ENCODE data around the gene RHBDL1.

Gene RHBDL1

DNA sequence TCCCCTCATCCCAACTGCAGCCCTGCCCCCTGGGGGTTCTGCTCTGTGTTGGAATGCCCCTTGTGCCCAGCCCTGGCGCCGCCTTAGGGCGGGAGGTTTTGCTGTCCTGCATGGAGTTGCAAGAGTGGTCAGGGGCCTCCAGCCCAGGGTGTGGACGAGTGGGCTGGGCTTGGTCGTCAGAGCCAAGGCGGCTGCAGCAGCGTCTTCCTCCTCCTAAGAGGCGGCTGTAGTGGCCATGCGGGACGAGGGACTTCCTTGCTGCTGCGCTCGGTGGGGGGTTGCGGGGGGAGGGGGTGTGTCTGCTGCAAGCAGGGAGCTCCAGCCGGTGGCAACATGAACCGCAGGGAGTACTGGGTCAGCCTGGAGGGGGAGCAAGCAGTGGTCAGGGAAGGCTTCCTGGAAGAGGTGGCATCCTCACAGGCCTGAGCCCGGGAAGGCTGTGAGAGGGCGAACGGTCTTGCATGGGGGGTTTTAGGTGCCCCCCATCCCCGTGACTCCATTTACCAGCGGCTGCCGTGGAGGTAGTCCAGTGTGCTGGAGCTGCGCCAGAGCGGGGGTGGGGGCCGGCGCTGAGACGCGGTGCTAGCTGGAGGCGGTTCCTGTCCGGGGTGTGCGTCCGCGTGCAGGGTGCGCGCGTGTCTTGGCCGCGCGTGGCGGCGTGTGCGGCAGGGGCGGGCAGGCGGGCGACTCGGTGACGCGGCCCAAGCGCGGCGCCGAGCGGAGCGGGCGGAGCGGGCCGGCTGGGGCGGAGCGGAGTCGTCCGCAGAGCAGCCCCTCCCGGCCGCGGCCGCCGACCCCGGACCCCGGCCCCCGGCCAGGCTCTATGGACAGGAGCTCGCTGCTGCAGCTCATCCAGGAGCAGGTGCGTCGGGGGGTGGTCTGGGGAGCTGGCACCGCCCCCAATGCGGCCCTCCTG lies at the start of gene RHBDL1:
Gene RHBDL1 (plus strand): TSS at position 704 of the 916 bp plus-strand sequence. CDS start 120 bp downstream, at position 824.
- DNase-seq, result no peak

- no peak for DNase-seq
These were observed 49.3 kb upstream of the RHBDL1 start for GRCh38 chr16:625977-626765.

GRCh38 chr16:626787-627453 lies 48.6 kb upstream of the RHBDL1 start:
- DNase-seq, result no peak

DNA sequence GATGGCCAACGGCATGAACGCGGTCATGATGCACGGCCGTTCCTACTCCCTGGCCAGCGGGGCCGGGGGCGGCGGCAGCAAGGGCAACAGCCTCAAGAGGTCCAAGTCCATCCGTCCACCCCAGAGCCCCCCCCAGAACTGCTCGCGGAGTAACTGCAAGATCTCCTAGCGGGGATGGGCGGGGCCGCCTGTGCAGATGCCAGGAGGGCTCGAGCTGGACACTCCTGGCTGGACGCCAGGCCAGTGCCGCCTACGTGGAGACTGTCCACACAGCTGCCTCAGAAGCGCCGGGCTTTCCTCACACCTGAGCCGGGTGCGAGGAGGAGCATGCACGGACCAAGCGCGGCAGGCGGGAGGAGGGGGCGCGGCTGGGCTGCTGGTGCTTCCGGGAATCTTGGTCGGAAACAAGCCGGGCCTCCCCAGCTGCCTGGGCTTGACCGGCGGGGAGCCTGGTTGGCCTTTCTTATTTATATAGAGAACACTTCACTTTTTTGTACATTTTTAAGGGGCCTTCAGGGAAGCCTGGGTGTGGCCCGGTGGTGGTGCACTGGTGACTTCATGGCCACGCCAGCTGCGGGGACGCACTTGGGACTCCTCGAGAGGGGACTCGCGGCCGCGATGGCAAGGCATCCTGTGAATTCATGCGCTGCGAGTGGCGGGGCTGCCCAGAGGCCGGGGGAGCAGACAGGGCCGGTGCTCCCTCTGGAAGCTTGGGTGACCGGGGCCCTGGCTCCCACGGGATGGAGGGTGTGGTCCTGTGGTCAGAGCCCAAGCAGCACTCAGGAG lies 47.8 kb upstream of the RHBDL1 start:
- DNase-seq, result no peak

GRCh38 chr16:628321-629061 lies 47.0 kb upstream of the RHBDL1 start:
- no peak for DNase-seq

DNA sequence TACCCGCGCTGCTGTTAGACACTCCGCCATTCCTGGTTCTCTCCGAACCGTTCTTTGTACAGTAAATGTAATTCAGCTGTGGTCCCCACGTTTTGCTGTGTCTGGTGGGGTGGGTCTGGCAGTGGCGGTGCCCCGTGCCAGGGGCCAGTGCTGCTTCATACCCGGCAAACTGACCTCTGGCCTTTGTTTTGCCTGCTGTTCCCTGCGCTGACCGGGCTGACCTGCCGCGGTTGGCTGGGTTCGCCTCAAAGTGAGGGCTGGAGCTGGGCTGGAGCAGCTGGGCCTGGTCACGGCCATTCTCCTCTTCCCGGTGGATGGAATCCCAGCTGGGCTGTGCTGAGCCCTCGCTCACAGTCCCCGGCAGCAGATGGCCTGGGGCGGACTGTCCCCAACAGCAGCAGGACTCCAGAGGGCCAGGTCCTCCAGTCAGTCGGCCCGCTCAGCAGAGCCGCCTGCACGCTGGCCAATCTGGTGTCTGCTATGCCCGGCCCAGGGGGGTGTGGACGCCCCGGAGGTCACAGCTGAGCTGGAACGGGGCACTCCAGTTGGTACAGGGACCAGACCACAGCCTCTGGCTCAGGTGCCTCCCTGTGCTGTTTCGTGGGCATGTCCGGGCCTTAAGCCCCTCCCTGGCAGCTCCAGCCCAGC lies 46.2 kb upstream of the RHBDL1 start:
- no peak for DNase-seq

GRCh38 chr16:629833-630248 lies 45.6 kb upstream of the RHBDL1 start:
- no peak for DNase-seq

DNA sequence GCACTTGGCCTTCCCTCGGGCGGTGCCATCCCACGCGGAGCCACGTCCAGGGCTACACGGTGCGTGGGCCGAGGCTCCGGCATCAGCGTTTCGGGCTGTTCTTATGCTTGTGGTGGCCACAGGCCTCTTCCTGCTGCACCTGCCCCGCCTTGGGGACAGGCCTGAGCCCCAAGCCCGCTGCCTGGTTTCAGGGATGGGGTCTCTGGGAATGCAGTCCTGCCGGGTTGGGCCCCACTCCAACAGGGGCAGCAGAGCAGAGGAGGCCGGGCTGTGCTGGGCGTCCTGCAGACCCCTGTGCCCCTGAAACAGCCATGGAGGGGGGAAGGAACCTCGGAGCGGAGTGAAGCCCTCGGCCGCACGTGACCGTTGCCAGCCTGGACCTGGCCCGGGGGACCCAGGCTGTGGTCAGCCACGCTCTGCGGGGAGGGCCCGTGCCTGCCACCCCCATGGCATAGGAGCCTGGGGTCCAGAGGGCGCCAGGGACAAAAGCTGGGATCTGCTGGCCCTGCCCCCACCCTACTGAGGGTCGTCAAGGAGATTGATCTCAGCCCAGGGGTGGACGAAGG lies 45.1 kb upstream of the RHBDL1 start:
- DNase-seq, result no peak

DNA sequence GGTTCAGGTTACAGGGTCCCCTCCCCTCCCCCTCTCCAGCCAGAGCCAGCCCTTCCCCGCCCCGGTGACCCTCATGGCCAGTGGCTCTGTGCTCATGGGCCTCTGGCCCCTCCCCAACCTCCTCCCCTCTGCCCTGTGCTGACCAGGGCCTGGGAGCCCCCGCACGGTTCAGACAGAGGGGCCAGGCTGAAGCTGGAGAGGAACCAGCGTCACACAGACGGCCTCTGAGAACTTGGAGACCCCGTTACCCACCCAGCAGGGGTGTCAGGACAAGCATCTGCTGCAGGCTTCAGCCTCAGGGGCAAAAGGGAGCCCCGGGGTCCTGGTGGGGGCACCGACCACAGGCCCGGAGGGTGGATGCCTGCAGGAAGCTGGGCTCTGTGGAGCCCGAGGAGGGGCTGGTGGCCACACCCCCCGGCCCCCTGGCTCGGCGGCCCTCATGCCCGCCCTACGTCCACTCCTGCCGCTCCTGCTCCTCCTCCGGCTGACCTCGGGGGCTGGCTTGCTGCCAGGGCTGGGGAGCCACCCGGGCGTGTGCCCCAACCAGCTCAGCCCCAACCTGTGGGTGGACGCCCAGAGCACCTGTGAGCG lies 44.6 kb upstream of the RHBDL1 start, which contains the start of gene WFIKKN1:
Gene WFIKKN1 (plus strand): TSS at position 171 of the 591 bp plus-strand sequence. CDS start 269 bp downstream, at position 440.
- DNase-seq, result no peak

DNA sequence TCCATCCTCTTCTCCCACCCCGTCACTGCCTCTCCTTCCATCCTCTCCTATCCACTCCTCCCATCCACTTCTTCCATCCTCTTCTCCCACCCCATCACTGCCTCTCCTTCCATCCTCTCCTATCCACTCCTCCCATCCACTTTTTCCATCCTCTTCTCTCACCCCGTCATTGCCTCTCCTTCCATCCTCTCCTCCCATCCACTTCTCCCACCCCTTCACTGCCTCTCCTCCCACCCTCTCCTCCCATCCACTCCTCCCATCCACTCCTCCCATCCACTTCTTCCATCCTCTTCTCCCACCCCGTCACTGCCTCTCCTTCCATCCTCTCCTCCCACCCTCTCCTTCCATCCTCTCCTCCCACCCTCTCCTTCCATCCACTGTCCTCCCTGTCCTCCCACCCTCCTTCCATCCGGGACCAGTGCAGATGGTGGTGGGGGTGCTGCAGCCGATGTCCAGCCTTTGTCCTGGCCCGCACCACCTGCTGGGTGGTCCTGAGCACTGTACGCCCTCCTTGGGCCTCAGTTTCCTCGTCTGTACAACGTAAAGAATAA lies 43.6 kb upstream of the RHBDL1 start:
- DNase-seq, result no peak

- DNase-seq, result no peak
These were observed 42.8 kb upstream of the RHBDL1 start for GRCh38 chr16:632486-633335.

- DNase-seq, result no peak
These were observed 42.0 kb upstream of the RHBDL1 start for GRCh38 chr16:633336-634050.

DNA sequence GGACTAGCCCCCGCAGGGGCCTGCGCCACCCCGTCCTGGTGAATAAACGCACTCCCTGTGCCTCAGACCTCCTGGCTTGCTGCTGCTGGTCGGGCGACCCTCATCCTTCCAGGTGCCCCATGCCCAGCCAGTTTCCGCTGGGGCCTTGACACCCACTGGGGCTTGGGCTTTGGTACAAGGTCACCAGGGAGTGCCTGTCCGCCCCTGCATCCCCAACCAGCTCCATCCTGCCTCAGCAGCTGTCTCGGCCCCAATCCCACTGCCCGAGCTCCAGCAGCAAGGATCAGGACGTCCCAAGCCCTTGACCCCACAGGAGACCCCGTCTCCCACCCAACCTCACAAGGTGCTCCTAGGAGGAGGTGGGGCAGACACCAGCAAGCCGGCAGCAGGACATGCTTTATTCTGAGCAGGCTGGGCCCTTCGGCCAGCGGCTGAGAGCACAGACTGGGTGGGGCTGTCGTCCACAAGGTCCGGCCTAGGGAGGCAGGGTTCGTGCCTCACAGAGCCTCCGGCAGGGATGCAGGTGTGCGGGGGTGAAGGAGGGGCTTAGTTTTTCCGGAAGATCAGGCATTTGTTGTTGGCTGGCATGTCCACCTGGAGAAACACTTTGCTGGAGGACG lies 41.3 kb upstream of the RHBDL1 start:
- no peak for DNase-seq

- no peak for DNase-seq
These were observed 40.5 kb upstream of the RHBDL1 start for GRCh38 chr16:634996-635395.

- no peak for DNase-seq
These were observed 39.8 kb upstream of the RHBDL1 start for GRCh38 chr16:635573-636205.

DNA sequence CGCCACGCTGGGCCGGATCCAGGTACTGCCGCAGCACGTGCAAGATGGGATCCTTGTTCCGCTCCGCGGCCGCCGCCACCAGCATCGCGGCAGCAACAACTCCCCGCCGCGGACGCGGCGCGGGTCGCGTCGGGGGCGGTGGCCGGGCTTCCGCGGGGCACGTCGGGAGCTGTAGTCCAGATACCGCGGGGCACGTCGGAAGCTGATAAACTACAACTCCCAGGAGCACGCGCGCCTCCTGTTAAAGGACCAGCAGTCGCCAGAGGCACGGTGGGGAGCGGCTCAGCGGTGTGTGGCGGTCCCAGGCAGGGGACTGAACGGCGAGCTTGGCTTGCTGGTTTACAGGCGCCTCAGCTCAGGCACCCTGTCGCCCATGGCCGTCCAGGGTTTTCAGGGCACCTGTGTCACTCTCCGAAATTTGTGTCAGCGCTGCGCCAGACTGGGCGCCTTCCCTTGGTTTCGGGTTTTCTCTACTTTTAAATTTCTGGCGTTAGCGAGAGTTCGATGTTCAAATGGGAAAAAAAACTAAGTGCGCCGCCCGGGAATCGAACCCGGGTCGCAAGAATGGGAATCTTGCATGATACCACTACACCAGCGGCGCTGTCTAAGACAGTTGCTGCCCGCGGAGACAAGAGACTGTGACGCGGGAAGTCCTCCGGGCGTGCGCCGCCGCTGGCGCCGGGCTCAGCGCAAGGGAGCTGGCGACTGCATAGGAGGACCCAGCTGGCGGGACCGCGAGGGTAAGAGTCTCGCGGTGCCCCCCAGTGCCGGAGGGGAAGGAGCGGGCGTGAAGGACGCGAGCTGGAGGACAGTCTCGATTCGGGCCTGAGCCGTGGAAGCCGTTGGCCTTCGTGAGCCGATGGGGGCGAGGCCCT lies 39.0 kb upstream of the RHBDL1 start, which contains the start of gene METTL26:
Gene METTL26 (minus strand): TSS at position 100 of the 875 bp plus-strand sequence. CDS start 15 bp downstream, at position 85.
- peak; percentile 95 for DNase-seq
